Pons (tissue), 1 donor: ENCODE results near the gene PITPNC1.

Source experiments
- DNase-seq: peaks from one replicate; pipeline ENCODE4 v3.0.0-alpha.2; 2016; ENCODE audit warnings: low spot score

Gene PITPNC1

DNA sequence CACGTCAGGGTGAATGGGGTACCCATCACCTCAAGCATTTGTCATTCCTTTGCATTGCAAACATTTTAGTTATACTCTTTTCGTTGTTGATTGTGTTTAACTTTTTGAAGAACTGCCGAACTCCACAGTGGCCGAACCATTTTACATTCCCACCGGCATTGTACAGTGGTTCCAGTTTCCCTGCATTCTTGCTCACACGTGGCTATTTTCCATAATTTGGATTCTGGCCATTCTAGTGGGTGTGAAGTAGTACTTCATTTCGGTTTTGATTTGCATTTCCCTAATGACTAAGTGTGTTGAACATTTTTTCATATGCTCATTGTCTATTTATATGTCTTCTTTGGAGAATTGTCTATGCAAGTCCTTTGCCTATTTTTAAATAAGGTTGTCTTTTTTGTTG lies 353.6 kb downstream of the PITPNC1 start:
- no peak for DNase-seq

DNA sequence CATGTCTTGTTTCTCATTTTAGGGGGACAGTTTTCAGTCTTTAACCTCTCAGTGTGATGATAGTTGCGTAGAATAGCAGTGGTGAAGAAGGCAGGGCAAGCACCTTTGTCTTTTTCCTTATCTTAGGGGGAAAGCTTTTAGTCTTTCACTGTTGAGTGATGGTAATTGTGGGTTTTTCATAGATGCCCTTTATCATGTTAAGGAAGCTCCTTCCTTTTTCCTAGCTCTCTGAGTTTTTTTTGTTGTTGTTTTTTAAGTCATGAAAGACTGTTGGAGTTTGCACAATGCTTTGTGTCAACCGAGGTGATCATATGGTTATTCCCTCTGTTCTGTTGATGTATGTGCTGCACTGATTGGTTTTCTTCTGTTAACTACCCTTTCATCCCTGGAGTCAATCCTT lies 356.4 kb downstream of the PITPNC1 start:
- DNase-seq = no peak

DNA sequence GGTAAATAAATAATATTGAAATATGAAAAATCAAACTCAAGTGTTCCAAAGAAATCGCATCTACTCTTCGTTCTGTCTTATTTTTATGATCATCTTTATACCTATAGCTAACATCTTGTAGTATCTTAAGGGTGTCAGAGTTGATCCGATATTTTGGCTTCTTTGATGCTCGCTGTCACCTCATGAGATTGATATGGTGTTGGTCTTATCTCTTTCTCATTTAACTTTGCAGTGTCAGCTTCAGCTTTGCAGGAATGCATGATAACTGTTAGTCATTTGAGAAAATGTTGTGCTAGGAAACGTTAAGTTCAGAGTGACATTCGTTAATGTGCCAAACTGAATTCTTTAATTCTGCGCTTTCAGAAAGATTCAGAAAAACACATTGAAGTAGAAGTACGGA lies 360.1 kb downstream of the PITPNC1 start:
- no peak for DNase-seq

DNA sequence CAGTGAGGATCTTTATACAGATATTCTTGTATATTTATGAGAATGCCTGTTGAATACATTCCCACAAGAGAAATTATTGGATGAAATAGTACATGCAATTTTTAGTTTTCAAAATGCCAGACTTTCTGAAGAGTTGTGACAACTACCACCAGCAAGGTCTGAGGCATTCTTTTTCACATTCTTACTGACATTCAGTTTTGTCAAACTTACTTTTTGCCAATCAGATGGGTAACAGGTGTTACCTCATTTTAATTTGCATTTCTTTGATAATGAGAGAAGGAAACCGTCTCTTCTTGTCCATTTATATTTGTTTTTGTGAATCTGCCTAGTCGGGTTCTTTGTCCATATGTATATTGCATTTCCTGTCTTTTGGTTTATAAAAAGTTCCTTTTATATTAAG lies 364.9 kb downstream of the PITPNC1 start:
- DNase-seq = no peak
